ENCODE data around the gene STX2. TPM values are rescaled to one million over a fixed set of nuclear protein-coding genes. Genes with fewer than 3 reads are reported as not detected.

Gene STX2
- total RNA-seq, 1 donor from 2014 or later = 20.5 TPM

DNA sequence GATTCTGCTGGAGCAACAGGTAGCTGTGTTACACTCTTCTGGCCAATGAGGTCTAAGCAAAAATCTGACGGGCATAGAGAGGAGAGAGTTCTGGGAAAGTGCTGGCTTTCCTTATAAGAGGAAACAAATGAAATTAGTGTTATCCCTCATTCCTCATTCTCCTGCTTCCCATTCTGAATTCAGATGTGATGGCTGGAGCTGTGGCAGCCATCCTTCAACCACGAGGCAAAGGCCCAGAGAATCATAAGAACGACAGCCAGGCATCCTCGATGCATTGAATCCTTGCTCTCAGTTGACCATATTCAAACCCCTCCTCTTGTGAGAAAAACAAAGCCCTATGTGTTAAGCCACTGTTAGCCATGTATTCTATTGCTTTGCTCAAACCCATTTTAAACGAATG, 95.4 kb downstream of the STX2 start:
- DNase-seq (ENCODE audit: low spot score, unreplicated experiment) = no peak
- Mint-ChIP-seq H3K4me3 (ENCODE audit: low read depth) (no peak overlapping the region), H3K27me3 (peaks cover 19% of the 10 kb centered on the region), H3K4me1 (ENCODE audit: low read depth) (peaks cover 4% of the 10 kb centered on the region), H3K36me3 (ENCODE audit: insufficient read depth) (no peaks in the 10 kb centered on the region), H3K9me3 (ENCODE audit: low read depth) (peaks cover 3% of the 10 kb centered on the region), H3K27ac (no peak overlapping the region)
- TF ChIP-seq, protein P1, sequence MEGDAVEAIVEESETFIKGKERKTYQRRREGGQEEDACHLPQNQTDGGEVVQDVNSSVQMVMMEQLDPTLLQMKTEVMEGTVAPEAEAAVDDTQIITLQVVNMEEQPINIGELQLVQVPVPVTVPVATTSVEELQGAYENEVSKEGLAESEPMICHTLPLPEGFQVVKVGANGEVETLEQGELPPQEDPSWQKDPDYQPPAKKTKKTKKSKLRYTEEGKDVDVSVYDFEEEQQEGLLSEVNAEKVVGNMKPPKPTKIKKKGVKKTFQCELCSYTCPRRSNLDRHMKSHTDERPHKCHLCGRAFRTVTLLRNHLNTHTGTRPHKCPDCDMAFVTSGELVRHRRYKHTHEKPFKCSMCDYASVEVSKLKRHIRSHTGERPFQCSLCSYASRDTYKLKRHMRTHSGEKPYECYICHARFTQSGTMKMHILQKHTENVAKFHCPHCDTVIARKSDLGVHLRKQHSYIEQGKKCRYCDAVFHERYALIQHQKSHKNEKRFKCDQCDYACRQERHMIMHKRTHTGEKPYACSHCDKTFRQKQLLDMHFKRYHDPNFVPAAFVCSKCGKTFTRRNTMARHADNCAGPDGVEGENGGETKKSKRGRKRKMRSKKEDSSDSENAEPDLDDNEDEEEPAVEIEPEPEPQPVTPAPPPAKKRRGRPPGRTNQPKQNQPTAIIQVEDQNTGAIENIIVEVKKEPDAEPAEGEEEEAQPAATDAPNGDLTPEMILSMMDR (IDR thresholded peaks at IDR 0.05; ENCODE audit: unreplicated experiment) = no peak

DNA sequence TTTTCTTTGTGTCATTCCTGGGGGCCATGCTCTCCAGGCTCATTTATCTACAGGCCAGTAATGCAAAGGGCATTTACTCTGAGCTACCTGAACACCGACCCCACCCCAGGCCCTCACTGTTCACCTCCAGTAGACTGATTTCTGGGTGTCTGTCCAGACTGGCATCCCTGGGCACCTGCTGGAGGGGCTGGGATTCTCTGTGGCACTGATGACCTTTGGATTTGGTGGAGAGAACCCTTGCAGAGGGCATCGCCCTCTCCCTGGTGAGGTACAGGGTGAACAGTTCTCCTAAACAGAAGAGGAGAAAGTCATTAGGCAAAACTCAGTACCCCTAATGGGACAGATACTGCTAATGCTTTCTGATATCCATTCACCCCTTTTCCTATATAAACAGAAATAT, 95.9 kb downstream of the STX2 start:
- Mint-ChIP-seq H3K27me3 (peaks cover 17% of the 10 kb centered on the region), H3K36me3 (ENCODE audit: insufficient read depth) (no peaks in the 10 kb centered on the region), H3K9me3 (ENCODE audit: low read depth) (peaks cover 3% of the 10 kb centered on the region), H3K27ac (no peak overlapping the region), H3K4me3 (ENCODE audit: low read depth) (no peak overlapping the region), H3K4me1 (ENCODE audit: low read depth) (peaks cover 4% of the 10 kb centered on the region)
- DNase-seq (ENCODE audit: low spot score, unreplicated experiment) = no peak
- TF ChIP-seq, protein P1 (IDR thresholded peaks at IDR 0.05; ENCODE audit: unreplicated experiment) = no peak

GRCh38 chr12:130742716-130743115, 96.3 kb downstream of the STX2 start:
- Mint-ChIP-seq H3K4me3 (ENCODE audit: low read depth) (no peak overlapping the region), H3K4me1 (ENCODE audit: low read depth) (peaks cover under 1% of the 10 kb centered on the region), H3K27me3 (peaks cover 13% of the 10 kb centered on the region), H3K27ac (no peak overlapping the region), H3K9me3 (ENCODE audit: low read depth) (peaks cover 3% of the 10 kb centered on the region), H3K36me3 (ENCODE audit: insufficient read depth) (no peaks in the 10 kb centered on the region)
- no peak for DNase-seq (ENCODE audit: low spot score, unreplicated experiment)
- TF ChIP-seq, protein P1 (IDR thresholded peaks at IDR 0.05; ENCODE audit: unreplicated experiment) = no peak

GRCh38 chr12:130742112-130742511, 96.9 kb downstream of the STX2 start:
- Mint-ChIP-seq H3K9me3 (ENCODE audit: low read depth) (peaks cover 3% of the 10 kb centered on the region), H3K27me3 (peaks cover 18% of the 10 kb centered on the region), H3K36me3 (ENCODE audit: insufficient read depth) (no peaks in the 10 kb centered on the region), H3K4me3 (ENCODE audit: low read depth) (no peak overlapping the region), H3K4me1 (ENCODE audit: low read depth) (no peaks in the 10 kb centered on the region), H3K27ac (no peak overlapping the region)
- DNase-seq (ENCODE audit: low spot score, unreplicated experiment) = no peak
- TF ChIP-seq, protein P1 (IDR thresholded peaks at IDR 0.05; ENCODE audit: unreplicated experiment) = no peak

Other genes starting within 250 kb of the STX2 start
- 31.1 and 31.6 TPM in 2 replicates for gene RIMBP2, start 123.0 kb downstream of the STX2 start, total RNA-seq
- gene RAN, start 32.8 kb upstream of the STX2 start, total RNA-seq = 803 and 832 TPM in 2 replicates
- 4.0 and 6.6 TPM in 2 replicates for gene ADGRD1, start 114.7 kb upstream of the STX2 start, total RNA-seq

Measured in progenitor cell of endocrine pancreas (in vitro differentiated cells).